Measurements from ENCODE around the gene ADRA2B. TPM values are rescaled to one million over a fixed set of nuclear protein-coding genes. Genes with fewer than 3 reads are reported as not detected.

The ADRA2B gene
- total RNA-seq, 1 experiment from 2014 or later: 4.7 TPM

DNA sequence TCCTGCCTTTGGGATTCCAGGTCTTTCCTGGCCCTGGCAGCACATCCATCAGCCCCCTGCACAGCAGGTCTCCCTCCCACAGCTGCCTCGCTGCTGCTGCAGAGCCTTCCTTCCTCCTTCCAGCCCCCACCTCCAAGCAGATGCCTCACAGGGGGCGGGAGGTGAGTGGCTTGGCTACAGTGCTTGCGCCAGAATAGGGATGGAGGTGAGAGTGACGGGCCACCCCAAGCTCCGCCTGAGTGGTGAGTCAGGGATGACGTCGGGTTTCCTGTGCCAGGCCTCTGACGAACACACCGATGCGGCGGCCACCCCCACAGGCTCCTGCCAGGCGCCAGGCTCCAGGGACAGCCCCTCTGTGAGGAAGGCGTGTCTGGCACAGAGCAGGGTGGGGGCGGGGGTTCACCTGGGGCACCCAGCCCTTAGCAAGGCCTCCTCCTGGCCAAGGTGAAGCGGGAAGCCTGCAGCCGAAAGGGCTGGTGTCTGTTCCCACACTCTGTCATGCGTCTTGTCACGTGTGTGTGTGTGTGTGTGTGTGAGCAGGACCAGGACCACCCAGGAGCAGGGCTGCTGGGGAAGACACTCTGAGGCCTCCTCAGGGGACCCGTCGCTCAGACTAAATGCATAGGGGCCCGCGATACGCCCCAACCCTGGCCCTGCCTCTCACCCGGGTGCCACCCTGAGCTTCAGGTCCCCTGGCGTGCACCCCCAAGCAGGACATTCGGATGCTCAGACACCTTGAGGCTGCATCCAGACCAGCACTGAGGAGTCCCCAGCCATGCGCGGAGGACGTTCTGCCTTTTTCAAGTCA is 32.2 kb upstream of the ADRA2B start (continued):
- no peak for TF ChIP-seq GRHL2 (CRISPR knock-in tag; IDR thresholded peaks at IDR 0.05; ENCODE audit: insufficient replicate concordance, severe bottlenecking)

DNA sequence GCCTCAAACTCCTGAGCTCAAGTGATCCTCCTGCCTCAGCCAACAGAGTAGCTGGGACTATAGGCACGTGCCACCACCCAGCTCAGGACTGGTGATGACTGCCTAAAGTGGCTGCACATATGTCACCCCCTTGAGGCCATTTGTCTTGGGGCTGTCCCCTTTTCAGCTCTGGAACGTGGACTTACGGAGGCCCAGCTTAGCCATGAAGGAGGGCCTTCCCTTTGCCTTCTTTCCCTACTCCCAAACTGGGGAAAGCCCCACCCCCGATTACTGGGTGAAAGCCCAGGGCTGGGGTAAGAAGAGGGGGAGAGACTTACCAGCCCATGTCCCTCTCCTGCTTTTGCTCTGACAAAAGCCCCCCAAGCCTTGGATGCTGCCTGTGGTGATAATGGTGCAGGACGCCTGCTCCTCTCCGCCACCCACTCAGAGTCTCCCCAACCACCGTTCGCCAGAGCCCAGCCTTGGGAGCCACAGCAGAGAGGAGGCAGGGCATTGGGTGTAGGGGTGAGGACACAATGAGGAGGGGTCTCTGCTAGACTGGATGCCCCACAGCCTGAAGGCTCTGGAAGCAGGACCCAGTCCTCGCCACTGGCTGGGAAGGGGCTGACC is 31.3 kb upstream of the ADRA2B start:
- Mint-ChIP-seq H3K27ac (no peak overlapping the region; the same call in 1 of the 2 replicates), H3K36me3 (no peaks in the 10 kb centered on the region), H3K9me3 (no peaks in the 10 kb centered on the region), H3K4me1 (peaks cover 40% of the 10 kb centered on the region), H3K4me3 (no peak overlapping the region), H3K27me3 (ENCODE audit: low read depth) (peaks cover 35% of the 10 kb centered on the region)
- ChIA-PET CTCF (interaction anchor here (1.3 to 4.9 kb wide), 7 partner anchors 9 to 125 kb away, joined by 3 to 33 read pairs (median 8); partner anchors contain the start of gene ASTL), POLR2A (no interaction called here)
- ATAC-seq (no peak), DNase-seq (ENCODE audit: low spot score) (no peak)
- TF ChIP-seq, protein P1, sequence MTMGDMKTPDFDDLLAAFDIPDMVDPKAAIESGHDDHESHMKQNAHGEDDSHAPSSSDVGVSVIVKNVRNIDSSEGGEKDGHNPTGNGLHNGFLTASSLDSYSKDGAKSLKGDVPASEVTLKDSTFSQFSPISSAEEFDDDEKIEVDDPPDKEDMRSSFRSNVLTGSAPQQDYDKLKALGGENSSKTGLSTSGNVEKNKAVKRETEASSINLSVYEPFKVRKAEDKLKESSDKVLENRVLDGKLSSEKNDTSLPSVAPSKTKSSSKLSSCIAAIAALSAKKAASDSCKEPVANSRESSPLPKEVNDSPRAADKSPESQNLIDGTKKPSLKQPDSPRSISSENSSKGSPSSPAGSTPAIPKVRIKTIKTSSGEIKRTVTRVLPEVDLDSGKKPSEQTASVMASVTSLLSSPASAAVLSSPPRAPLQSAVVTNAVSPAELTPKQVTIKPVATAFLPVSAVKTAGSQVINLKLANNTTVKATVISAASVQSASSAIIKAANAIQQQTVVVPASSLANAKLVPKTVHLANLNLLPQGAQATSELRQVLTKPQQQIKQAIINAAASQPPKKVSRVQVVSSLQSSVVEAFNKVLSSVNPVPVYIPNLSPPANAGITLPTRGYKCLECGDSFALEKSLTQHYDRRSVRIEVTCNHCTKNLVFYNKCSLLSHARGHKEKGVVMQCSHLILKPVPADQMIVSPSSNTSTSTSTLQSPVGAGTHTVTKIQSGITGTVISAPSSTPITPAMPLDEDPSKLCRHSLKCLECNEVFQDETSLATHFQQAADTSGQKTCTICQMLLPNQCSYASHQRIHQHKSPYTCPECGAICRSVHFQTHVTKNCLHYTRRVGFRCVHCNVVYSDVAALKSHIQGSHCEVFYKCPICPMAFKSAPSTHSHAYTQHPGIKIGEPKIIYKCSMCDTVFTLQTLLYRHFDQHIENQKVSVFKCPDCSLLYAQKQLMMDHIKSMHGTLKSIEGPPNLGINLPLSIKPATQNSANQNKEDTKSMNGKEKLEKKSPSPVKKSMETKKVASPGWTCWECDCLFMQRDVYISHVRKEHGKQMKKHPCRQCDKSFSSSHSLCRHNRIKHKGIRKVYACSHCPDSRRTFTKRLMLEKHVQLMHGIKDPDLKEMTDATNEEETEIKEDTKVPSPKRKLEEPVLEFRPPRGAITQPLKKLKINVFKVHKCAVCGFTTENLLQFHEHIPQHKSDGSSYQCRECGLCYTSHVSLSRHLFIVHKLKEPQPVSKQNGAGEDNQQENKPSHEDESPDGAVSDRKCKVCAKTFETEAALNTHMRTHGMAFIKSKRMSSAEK (CRISPR knock-in tag; IDR thresholded peaks at IDR 0.05; ENCODE audit: borderline replicate concordance): no peak
- TF ChIP-seq, protein P2, sequence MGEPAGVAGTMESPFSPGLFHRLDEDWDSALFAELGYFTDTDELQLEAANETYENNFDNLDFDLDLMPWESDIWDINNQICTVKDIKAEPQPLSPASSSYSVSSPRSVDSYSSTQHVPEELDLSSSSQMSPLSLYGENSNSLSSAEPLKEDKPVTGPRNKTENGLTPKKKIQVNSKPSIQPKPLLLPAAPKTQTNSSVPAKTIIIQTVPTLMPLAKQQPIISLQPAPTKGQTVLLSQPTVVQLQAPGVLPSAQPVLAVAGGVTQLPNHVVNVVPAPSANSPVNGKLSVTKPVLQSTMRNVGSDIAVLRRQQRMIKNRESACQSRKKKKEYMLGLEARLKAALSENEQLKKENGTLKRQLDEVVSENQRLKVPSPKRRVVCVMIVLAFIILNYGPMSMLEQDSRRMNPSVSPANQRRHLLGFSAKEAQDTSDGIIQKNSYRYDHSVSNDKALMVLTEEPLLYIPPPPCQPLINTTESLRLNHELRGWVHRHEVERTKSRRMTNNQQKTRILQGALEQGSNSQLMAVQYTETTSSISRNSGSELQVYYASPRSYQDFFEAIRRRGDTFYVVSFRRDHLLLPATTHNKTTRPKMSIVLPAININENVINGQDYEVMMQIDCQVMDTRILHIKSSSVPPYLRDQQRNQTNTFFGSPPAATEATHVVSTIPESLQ (CRISPR knock-in tag; IDR thresholded peaks at IDR 0.05): no peak
- no peak for TF ChIP-seq ESRRA (CRISPR knock-in tag; IDR thresholded peaks at IDR 0.05; ENCODE audit: borderline replicate concordance)
- TF ChIP-seq HMGA2 (CRISPR knock-in tag; IDR thresholded peaks at IDR 0.05): no peak
- TF ChIP-seq ZNF416 (CRISPR knock-in tag; IDR thresholded peaks at IDR 0.05): no peak
- TF ChIP-seq ZNF263 (CRISPR knock-in tag; IDR thresholded peaks at IDR 0.05; ENCODE audit: low read depth): no peak
- no peak for TF ChIP-seq NR1H2 (CRISPR knock-in tag; IDR thresholded peaks at IDR 0.05)
- TF ChIP-seq RORB (CRISPR knock-in tag; IDR thresholded peaks at IDR 0.05): no peak
- no peak for TF ChIP-seq FOXK1 (CRISPR knock-in tag; IDR thresholded peaks at IDR 0.05)
- TF ChIP-seq GABPB1 (CRISPR knock-in tag; IDR thresholded peaks at IDR 0.05): no peak

DNA sequence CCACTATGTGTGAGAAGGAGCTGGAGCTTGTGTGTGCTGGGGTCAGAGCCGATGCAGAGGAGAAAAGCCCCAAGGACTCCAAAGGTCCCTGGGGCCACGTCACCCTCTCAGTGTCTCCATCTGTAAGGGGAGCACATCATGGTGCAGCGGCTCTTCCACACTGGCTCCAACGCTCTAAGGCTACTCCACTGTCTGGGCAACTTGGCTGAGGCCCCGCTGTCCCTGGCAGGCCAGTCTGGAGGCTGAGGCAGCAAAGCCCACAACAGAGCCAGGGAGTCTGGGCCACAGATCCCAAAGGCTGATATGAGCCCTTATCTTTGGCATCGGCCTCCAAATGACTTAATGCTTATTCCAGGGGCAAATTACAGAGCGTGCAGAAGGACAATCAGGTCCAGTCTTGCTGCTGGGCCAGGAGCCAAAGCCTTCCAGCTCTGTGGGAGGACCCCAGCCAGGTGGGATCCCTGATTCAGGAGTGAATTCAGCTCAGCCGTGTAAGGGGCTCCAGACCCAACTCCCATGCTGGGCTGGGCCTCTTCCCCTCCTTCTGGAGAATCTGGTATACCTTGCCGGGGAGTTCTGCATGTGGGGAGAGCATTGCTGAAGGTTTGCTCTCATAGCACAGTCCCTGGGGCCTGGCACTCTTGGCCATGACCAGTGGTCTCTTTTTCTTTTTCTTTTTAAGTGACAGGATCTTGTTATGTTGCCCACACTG is 30.7 kb upstream of the ADRA2B start:
- Mint-ChIP-seq H3K4me1 (peaks cover 33% of the 10 kb centered on the region), H3K27ac (no peak overlapping the region), H3K4me3 (no peak overlapping the region), H3K36me3 (no peaks in the 10 kb centered on the region), H3K9me3 (no peaks in the 10 kb centered on the region), H3K27me3 (ENCODE audit: low read depth) (peaks cover 35% of the 10 kb centered on the region)
- ChIA-PET POLR2A (no interaction called here), CTCF (interaction anchor here (1.3 to 4.9 kb wide), 7 partner anchors 8 to 124 kb away, joined by 3 to 33 read pairs (median 8); partner anchors contain the start of gene ASTL)
- ATAC-seq (no peak), DNase-seq (ENCODE audit: low spot score) (no peak)
- TF ChIP-seq TEAD1 (CRISPR knock-in tag; IDR thresholded peaks at IDR 0.05) (no peak), MYBL2 (CRISPR knock-in tag; IDR thresholded peaks at IDR 0.05) (no peak), CBFB (CRISPR knock-in tag; IDR thresholded peaks at IDR 0.05; ENCODE audit: low read depth) (no peak), RELA (CRISPR knock-in tag; IDR thresholded peaks at IDR 0.05; ENCODE audit: borderline replicate concordance) (no peak), NR3C1 (CRISPR knock-in tag; conservative IDR thresholded peaks at IDR 0.05; ENCODE audit: low read depth) (no peak), FOXP1 (CRISPR knock-in tag; IDR thresholded peaks at IDR 0.05; ENCODE audit: borderline replicate concordance) (no peak)
- TF ChIP-seq, protein P3, sequence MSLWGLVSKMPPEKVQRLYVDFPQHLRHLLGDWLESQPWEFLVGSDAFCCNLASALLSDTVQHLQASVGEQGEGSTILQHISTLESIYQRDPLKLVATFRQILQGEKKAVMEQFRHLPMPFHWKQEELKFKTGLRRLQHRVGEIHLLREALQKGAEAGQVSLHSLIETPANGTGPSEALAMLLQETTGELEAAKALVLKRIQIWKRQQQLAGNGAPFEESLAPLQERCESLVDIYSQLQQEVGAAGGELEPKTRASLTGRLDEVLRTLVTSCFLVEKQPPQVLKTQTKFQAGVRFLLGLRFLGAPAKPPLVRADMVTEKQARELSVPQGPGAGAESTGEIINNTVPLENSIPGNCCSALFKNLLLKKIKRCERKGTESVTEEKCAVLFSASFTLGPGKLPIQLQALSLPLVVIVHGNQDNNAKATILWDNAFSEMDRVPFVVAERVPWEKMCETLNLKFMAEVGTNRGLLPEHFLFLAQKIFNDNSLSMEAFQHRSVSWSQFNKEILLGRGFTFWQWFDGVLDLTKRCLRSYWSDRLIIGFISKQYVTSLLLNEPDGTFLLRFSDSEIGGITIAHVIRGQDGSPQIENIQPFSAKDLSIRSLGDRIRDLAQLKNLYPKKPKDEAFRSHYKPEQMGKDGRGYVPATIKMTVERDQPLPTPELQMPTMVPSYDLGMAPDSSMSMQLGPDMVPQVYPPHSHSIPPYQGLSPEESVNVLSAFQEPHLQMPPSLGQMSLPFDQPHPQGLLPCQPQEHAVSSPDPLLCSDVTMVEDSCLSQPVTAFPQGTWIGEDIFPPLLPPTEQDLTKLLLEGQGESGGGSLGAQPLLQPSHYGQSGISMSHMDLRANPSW (CRISPR knock-in tag; conservative IDR thresholded peaks at IDR 0.05; ENCODE audit: low read depth): no peak
- TF ChIP-seq, protein P4, sequence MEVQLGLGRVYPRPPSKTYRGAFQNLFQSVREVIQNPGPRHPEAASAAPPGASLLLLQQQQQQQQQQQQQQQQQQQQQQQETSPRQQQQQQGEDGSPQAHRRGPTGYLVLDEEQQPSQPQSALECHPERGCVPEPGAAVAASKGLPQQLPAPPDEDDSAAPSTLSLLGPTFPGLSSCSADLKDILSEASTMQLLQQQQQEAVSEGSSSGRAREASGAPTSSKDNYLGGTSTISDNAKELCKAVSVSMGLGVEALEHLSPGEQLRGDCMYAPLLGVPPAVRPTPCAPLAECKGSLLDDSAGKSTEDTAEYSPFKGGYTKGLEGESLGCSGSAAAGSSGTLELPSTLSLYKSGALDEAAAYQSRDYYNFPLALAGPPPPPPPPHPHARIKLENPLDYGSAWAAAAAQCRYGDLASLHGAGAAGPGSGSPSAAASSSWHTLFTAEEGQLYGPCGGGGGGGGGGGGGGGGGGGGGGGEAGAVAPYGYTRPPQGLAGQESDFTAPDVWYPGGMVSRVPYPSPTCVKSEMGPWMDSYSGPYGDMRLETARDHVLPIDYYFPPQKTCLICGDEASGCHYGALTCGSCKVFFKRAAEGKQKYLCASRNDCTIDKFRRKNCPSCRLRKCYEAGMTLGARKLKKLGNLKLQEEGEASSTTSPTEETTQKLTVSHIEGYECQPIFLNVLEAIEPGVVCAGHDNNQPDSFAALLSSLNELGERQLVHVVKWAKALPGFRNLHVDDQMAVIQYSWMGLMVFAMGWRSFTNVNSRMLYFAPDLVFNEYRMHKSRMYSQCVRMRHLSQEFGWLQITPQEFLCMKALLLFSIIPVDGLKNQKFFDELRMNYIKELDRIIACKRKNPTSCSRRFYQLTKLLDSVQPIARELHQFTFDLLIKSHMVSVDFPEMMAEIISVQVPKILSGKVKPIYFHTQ (CRISPR knock-in tag; IDR thresholded peaks at IDR 0.05): no peak

Measured in WTC11 (cell line).